Activated CD4-positive, alpha-beta memory T cell treated with anti-CD3 and anti-CD28 coated beads for 36 hours (primary cell): ENCODE data around the gene CUBN. TPM values are rescaled to one million over a fixed set of nuclear protein-coding genes. Genes with fewer than 3 reads are reported as not detected.

ENCODE experiments used
- CTCF ChIA-PET: fragments of 350-600 bp; sonication (Branson Sonifier 250); formaldehyde crosslinking; loops from one replicate; lab custom pipeline; 2021; ENCODE audit warnings: antibody characterized with exemption, inconsistent platforms; lab: Charles Lee
- POLR2A ChIA-PET: fragments of 350-600 bp; sonication (Branson Sonifier 250); formaldehyde crosslinking; loops from one replicate; lab custom pipeline; 2021; ENCODE audit warnings: antibody characterized with exemption; lab: Charles Lee
- DNase-seq: peaks from one replicate; pipeline ENCODE4 v3.0.0-alpha.2; 2020
- H3K27ac Mint-ChIP-seq: one replicate; pipeline ENCODE4 v1.8.0; 2021; ENCODE audit warnings: mixed read lengths
- H3K27me3 Mint-ChIP-seq: one replicate; pipeline ENCODE4 v1.8.0; 2021; ENCODE audit warnings: mixed read lengths
- H3K36me3 Mint-ChIP-seq: one replicate; pipeline ENCODE4 v1.8.0; 2021; ENCODE audit warnings: mixed read lengths
- H3K4me1 Mint-ChIP-seq: one replicate; pipeline ENCODE4 v1.8.0; 2021; ENCODE audit warnings: low read depth, mixed read lengths
- H3K4me3 Mint-ChIP-seq: one replicate; pipeline ENCODE4 v1.8.0; 2021; ENCODE audit warnings: mild to moderate bottlenecking, mixed read lengths
- H3K9me3 Mint-ChIP-seq: one replicate; pipeline ENCODE4 v1.8.0; 2021; ENCODE audit warnings: mixed read lengths
- intact Hi-C: fragments of 100-400 bp; cut with micrococcal nuclease; formaldehyde crosslinking; loops from one replicate; pipeline ENCODE4 v1.15.1; 2023
- total RNA-seq, 2 experiments: library from RNA; stranded (reverse); gene quantifications; one replicate each; pipeline ENCODE4 v1.2.3, GENCODE V29; 2021

CUBN gene
- total RNA-seq, 2 experiments from 2014 or later: 0.24 to 0.31 TPM

GRCh38 chr10:16986406-16987205 lies 143.0 kb downstream of the CUBN start:
- Mint-ChIP-seq H3K4me1 (no peaks in the 10 kb centered on the region), H3K36me3 (peaks cover 4% of the 10 kb centered on the region), H3K4me3 (no peak overlapping the region), H3K9me3 (no peaks in the 10 kb centered on the region), H3K27ac (no peak overlapping the region), H3K27me3 (no peaks in the 10 kb centered on the region)
- intact Hi-C loops: no loop called here
- ChIA-PET CTCF (no interaction called here), POLR2A (no interaction called here)
- DNase-seq: no peak

GRCh38 chr10:16986082-16986405 lies 143.6 kb downstream of the CUBN start:
- H3K4me3 Mint-ChIP-seq: no peak overlapping the region
- intact Hi-C loops: no loop called here
- peaks cover 6% of the 10 kb centered on the region for H3K36me3 Mint-ChIP-seq
- no peak for DNase-seq
- no peaks in the 10 kb centered on the region for H3K27me3 Mint-ChIP-seq
- no peaks in the 10 kb centered on the region for H3K9me3 Mint-ChIP-seq
- POLR2A ChIA-PET: no interaction called here
- no peak overlapping the region for H3K27ac Mint-ChIP-seq
- H3K4me1 Mint-ChIP-seq: no peaks in the 10 kb centered on the region
- CTCF ChIA-PET: no interaction called here

GRCh38 chr10:16984242-16984641 lies 145.4 kb downstream of the CUBN start:
- Mint-ChIP-seq H3K36me3 (peaks cover 7% of the 10 kb centered on the region), H3K27me3 (no peaks in the 10 kb centered on the region), H3K4me3 (no peak overlapping the region), H3K9me3 (no peaks in the 10 kb centered on the region), H3K4me1 (no peaks in the 10 kb centered on the region), H3K27ac (no peak overlapping the region)
- ChIA-PET CTCF (no interaction called here), POLR2A (no interaction called here)
- intact Hi-C loops: no loop called here
- DNase-seq: no peak

GRCh38 chr10:16976803-16977202 lies 152.8 kb downstream of the CUBN start:
- no peaks in the 10 kb centered on the region for H3K9me3 Mint-ChIP-seq
- CTCF ChIA-PET: interaction anchor here (1.1 kb wide), 1 partner anchor 13 kb away, joined by 3 read pairs; no protein-coding TSS in a partner anchor
- no peak overlapping the region for H3K27ac Mint-ChIP-seq

GRCh38 chr10:16975188-16975587 lies 154.4 kb downstream of the CUBN start:
- H3K9me3 Mint-ChIP-seq: no peaks in the 10 kb centered on the region
- peaks cover 7% of the 10 kb centered on the region for H3K36me3 Mint-ChIP-seq
- CTCF ChIA-PET: no interaction called here
- intact Hi-C loops: no loop called here
- no peak for DNase-seq
- H3K27ac Mint-ChIP-seq: no peak overlapping the region
- H3K4me1 Mint-ChIP-seq: peaks cover 6% of the 10 kb centered on the region
- no peak overlapping the region for H3K4me3 Mint-ChIP-seq
- H3K27me3 Mint-ChIP-seq: no peaks in the 10 kb centered on the region
- POLR2A ChIA-PET: no interaction called here

More at GRCh38 chr10:16976803-16977202, 152.8 kb downstream of the CUBN start:
- H3K27me3 Mint-ChIP-seq: no peaks in the 10 kb centered on the region
- H3K4me3 Mint-ChIP-seq: no peak overlapping the region
- no peak for DNase-seq
- peaks cover 10% of the 10 kb centered on the region for H3K36me3 Mint-ChIP-seq
- peaks cover 6% of the 10 kb centered on the region for H3K4me1 Mint-ChIP-seq
- intact Hi-C loops: no loop called here
- POLR2A ChIA-PET: no interaction called here

- Mint-ChIP-seq H3K9me3 (no peaks in the 10 kb centered on the region), H3K4me3 (no peak overlapping the region), H3K27ac (no peak overlapping the region), H3K4me1 (peaks cover 17% of the 10 kb centered on the region), H3K27me3 (no peaks in the 10 kb centered on the region), H3K36me3 (no peaks in the 10 kb centered on the region)
- ChIA-PET POLR2A (interaction anchor here (1.2 kb wide), 1 partner anchor 57 kb away, joined by 3 read pairs; no protein-coding TSS in a partner anchor), CTCF (no interaction called here)
- intact Hi-C loops: no loop called here
- DNase-seq: no peak
These were observed 161.1 kb downstream of the CUBN start for GRCh38 chr10:16968416-16969041.

- H3K4me3 Mint-ChIP-seq: no peak overlapping the region
- CTCF ChIA-PET: no interaction called here
These were observed 161.7 kb downstream of the CUBN start for GRCh38 chr10:16967866-16968415.

GRCh38 chr10:16966991-16967865 lies 162.4 kb downstream of the CUBN start:
- no peaks in the 10 kb centered on the region for H3K9me3 Mint-ChIP-seq
- ChIA-PET CTCF (no interaction called here), POLR2A (interaction anchor here (1.2 kb wide), 1 partner anchor 58 kb away, joined by 3 read pairs; no protein-coding TSS in a partner anchor)
- intact Hi-C loops: loop anchor here (1.0 to 2.0 kb wide), 2 partner anchors 36 to 58 kb away; no protein-coding TSS in a partner anchor
- H3K36me3 Mint-ChIP-seq: no peaks in the 10 kb centered on the region
- peak; percentile 35 for DNase-seq
- H3K4me3 Mint-ChIP-seq: no peak overlapping the region
- H3K4me1 Mint-ChIP-seq: peaks cover 17% of the 10 kb centered on the region
- H3K27me3 Mint-ChIP-seq: no peaks in the 10 kb centered on the region
- H3K27ac Mint-ChIP-seq: no peak overlapping the region

More at GRCh38 chr10:16967866-16968415, 161.7 kb downstream of the CUBN start:
- intact Hi-C loops: loop anchor here (1.0 to 2.0 kb wide), 2 partner anchors 35 to 57 kb away; no protein-coding TSS in a partner anchor
- Mint-ChIP-seq H3K9me3 (no peaks in the 10 kb centered on the region), H3K27me3 (no peaks in the 10 kb centered on the region), H3K36me3 (no peaks in the 10 kb centered on the region), H3K4me1 (peaks cover 17% of the 10 kb centered on the region), H3K27ac (no peak overlapping the region)
- DNase-seq: no peak
- POLR2A ChIA-PET: interaction anchor here (1.2 kb wide), 1 partner anchor 58 kb away, joined by 3 read pairs; no protein-coding TSS in a partner anchor

- intact Hi-C loops: loop anchor here (2.0 kb wide), 1 partner anchor 37 kb away; no protein-coding TSS in a partner anchor
- no peak overlapping the region for H3K4me3 Mint-ChIP-seq
- no peaks in the 10 kb centered on the region for H3K27me3 Mint-ChIP-seq
- no peak for DNase-seq
- POLR2A ChIA-PET: no interaction called here
- H3K9me3 Mint-ChIP-seq: no peaks in the 10 kb centered on the region
- CTCF ChIA-PET: no interaction called here
- H3K36me3 Mint-ChIP-seq: no peaks in the 10 kb centered on the region
- peaks cover 17% of the 10 kb centered on the region for H3K4me1 Mint-ChIP-seq
- no peak overlapping the region for H3K27ac Mint-ChIP-seq
These were observed 163.7 kb downstream of the CUBN start for GRCh38 chr10:16965740-16966447.

GRCh38 chr10:16965344-16965616 lies 164.3 kb downstream of the CUBN start:
- Mint-ChIP-seq H3K27me3 (no peaks in the 10 kb centered on the region), H3K36me3 (no peaks in the 10 kb centered on the region), H3K4me1 (peaks cover 17% of the 10 kb centered on the region), H3K27ac (no peak overlapping the region), H3K4me3 (no peak overlapping the region), H3K9me3 (no peaks in the 10 kb centered on the region)
- ChIA-PET POLR2A (no interaction called here), CTCF (no interaction called here)
- DNase-seq: no peak
- intact Hi-C loops: no loop called here

GRCh38 chr10:16964576-16965343 lies 164.9 kb downstream of the CUBN start:
- no peaks in the 10 kb centered on the region for H3K9me3 Mint-ChIP-seq
- H3K4me3 Mint-ChIP-seq: no peak overlapping the region
- intact Hi-C loops: no loop called here
- H3K4me1 Mint-ChIP-seq: peaks cover 17% of the 10 kb centered on the region
- H3K27me3 Mint-ChIP-seq: no peaks in the 10 kb centered on the region
- H3K27ac Mint-ChIP-seq: no peak overlapping the region
- CTCF ChIA-PET: no interaction called here
- H3K36me3 Mint-ChIP-seq: no peaks in the 10 kb centered on the region
- DNase-seq: no peak
- POLR2A ChIA-PET: no interaction called here
